ENCODE measurements around the gene BRINP1.

Gene BRINP1

DNA sequence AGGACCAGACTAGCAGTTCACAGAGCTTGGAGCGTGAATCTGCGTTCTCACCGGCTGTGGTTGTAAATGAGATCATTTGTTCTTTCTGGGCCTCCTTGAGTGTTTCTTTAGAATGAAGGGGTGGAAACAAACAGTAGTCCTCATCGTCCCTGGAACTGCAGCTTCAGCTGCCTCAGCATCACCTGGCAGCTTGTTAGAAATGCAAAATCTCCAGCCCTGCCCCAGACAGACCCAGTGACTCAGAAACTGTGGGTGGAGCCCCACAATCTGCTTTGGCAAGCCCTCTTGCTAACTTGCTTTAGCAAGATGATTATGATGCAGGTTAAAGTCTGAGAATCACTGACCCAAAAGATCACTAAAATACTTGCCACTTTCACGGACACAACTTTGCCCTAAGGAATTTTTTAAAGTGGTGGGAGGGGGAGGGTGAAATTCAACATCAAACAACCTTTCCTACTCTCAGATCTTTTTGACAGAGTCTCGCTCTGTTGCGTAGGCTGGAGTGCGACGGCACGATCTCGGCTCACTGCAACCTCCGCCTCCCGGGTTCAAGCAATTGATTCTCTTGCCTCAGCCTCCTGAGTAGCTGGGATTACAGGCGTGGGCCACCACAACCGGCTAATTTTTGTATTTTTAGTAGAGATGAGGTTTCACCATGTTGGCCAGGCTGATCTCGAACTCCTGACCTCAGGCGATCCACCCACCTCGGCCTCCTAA lies 86.0 kb downstream of the BRINP1 start:
- Histone ChIP-seq H3K36me3 (ENCODE audit: insufficient read depth, low read length) (no peaks in the 10 kb centered on the region), H3K9me3 (ENCODE audit: low read length) (no peaks in the 10 kb centered on the region), H2AFZ (ENCODE audit: low read depth, low read length) (no peak overlapping the region), H3K27me3 (ENCODE audit: insufficient read depth, low read length) (no peaks in the 10 kb centered on the region), H3K4me3 (ENCODE audit: low read length) (no peak overlapping the region), H3K4me1 (ENCODE audit: insufficient read depth, low read length) (no peaks in the 10 kb centered on the region)

DNA sequence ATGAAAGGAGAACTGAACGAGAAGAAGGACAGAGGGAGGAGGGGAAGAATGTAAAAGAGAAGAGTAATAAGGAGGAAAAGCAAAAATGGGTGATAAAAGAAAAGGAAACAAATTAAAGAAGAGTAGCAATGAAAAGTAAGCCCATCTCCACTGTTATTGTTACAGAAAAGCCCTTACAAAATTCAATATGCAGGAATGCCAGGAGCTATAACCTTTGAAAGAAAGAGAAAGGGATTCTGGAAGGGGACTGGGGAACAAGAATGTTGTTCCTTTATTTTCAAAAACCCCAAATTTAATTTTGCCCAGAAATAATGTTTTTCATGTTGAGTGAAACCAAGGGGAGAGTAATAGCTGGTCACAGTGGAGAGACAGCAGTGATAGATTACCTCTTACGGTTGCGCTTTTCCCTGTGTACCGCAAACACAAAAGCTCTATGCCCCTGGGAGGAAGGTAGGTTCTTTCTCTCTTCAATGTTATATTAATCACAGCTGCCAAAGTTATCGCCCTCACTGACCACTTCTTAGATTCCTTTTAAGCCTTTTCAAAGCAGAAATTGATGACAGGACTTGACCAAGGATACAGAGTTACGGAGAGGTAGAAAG lies 86.7 kb downstream of the BRINP1 start:
- Histone ChIP-seq H3K27me3 (ENCODE audit: insufficient read depth, low read length) (no peaks in the 10 kb centered on the region), H3K4me3 (ENCODE audit: low read length) (no peak overlapping the region), H3K36me3 (ENCODE audit: insufficient read depth, low read length) (no peaks in the 10 kb centered on the region), H2AFZ (ENCODE audit: low read depth, low read length) (no peak overlapping the region), H3K9me3 (ENCODE audit: low read length) (no peaks in the 10 kb centered on the region), H3K4me1 (ENCODE audit: insufficient read depth, low read length) (no peaks in the 10 kb centered on the region)

DNA sequence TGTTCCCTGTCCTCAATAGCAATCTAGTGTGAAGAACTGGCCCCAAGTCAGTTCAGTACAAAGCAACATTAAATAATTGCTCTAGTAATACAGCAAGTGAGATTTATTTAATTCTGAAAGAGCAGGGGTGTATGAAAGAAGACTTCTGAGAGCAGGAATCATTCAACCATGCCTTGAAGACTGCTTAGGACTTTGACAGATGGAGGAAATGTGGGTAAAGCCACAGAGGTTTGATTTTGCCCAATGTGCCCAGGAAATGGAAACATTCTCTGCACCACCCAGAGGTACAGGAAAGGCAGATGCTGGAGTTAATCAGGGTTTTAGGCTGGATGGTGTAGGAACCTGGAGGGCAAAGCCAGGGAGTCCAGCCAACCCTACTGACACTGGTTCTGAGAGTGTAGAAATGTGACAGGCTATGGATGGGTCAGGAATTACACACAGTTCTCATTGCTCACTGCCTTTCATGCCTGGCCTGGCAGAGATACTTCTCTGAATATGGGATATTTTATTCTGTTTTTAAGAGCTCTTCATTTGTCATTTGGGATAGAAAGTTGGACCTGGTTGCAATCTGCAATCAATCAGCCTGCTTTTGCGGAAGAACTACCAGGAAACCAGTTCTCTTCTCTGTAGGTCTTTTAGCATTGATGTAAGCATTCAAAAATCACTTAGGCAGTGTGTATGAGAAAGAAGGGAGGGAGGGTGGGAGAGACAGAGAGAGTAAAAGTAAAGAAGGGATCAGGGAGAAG lies 88.3 kb downstream of the BRINP1 start:
- no peak overlapping the region for H2AFZ ChIP-seq (ENCODE audit: low read depth, low read length)
- H3K36me3 ChIP-seq (ENCODE audit: insufficient read depth, low read length) = no peaks in the 10 kb centered on the region
- no peaks in the 10 kb centered on the region for H3K27me3 ChIP-seq (ENCODE audit: insufficient read depth, low read length)
- no peak overlapping the region for H3K4me3 ChIP-seq (ENCODE audit: low read length)
- no peaks in the 10 kb centered on the region for H3K9me3 ChIP-seq (ENCODE audit: low read length)
- no peaks in the 10 kb centered on the region for H3K4me1 ChIP-seq (ENCODE audit: insufficient read depth, low read length)

DNA sequence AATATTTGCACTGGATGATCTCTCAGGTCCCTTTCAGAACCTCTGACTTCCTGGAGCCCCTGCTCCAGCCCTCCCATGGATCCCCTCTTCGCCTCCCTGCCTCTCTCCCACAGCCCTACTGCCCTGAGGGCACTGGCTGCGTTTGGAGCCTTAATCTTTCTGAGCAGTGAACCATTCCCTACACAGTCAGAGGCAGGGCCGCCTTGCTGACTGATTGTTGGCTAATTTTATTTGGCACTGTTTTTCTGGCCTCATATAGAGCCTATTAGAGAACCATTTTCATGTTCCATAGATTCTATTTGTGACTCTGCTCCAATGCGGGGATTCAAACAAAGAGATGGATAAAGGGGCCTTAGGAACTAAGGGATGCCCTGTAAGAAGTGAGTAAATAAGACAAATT lies 91.1 kb downstream of the BRINP1 start:
- no peak overlapping the region for H2AFZ ChIP-seq (ENCODE audit: low read depth, low read length)
- no peak overlapping the region for H3K4me3 ChIP-seq (ENCODE audit: low read length)
- H3K27me3 ChIP-seq (ENCODE audit: insufficient read depth, low read length) = no peaks in the 10 kb centered on the region
- H3K36me3 ChIP-seq (ENCODE audit: insufficient read depth, low read length) = no peaks in the 10 kb centered on the region
- H3K9me3 ChIP-seq (ENCODE audit: low read length) = no peaks in the 10 kb centered on the region
- H3K4me1 ChIP-seq (ENCODE audit: insufficient read depth, low read length) = no peaks in the 10 kb centered on the region

DNA sequence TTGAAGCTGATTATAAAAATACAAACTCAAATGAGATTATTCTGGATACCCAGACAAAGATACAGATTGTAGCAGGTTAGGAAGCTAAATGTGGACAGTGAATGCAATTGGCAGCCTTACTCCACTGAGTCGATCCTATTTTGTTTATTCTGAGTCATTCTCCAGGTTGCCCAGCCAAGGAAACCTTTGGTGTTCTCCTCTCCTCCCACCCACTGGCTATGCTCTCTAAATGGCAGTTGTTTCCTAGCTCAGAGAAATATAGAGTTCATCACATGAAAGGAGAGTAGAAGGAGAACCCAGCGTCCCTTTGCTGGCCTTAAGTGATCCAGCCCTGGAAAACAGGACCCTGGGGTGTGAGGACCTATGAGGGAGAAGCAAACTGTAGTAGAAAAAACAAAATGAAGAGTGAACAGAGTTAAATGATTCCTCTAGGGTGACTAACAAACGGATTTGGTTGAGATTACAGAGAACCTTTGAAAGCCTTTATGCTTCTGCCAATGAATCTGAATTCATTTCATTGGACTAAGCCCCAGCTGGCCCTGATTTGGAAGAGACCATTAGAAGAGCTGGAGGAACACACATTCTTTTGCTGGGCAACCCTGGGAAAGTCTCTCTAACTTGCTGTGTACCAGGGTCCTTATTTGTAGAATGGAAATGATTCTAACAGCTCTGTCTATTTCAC lies 95.1 kb downstream of the BRINP1 start:
- Histone ChIP-seq H2AFZ (ENCODE audit: low read depth, low read length) (no peak overlapping the region), H3K27me3 (ENCODE audit: insufficient read depth, low read length) (no peaks in the 10 kb centered on the region), H3K36me3 (ENCODE audit: insufficient read depth, low read length) (no peaks in the 10 kb centered on the region), H3K9me3 (ENCODE audit: low read length) (no peaks in the 10 kb centered on the region), H3K4me1 (ENCODE audit: insufficient read depth, low read length) (no peaks in the 10 kb centered on the region), H3K4me3 (ENCODE audit: low read length) (no peak overlapping the region)

DNA sequence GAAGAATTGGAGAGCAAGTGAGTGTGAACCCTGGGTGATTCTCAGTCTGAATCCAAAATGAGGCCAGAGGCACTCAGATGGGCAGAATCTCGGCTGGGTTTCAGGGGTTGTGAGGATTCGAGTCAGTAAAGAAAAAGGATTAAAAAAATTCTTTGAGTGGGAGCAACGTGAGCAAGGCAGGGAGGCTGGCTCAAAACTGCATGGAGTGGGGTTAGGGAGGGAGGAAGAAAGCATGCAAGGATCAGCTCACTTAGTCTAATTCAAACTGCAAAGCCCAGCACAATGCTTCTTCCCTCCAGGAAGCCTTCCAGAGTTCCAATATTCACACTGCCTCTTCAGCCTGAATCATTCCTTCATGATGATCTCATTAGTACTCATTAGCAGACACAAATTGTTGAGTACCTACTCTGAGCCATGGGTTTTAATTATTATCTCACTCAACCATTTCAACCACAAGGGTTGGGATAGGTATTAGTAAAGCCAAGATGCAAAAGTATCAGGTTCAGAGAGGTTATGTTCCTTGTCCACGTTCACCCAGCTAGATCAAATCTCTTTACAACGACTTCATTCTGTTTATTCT lies 95.8 kb downstream of the BRINP1 start:
- H3K27me3 ChIP-seq (ENCODE audit: insufficient read depth, low read length) = no peaks in the 10 kb centered on the region
- H2AFZ ChIP-seq (ENCODE audit: low read depth, low read length) = no peak overlapping the region
- H3K4me3 ChIP-seq (ENCODE audit: low read length) = no peak overlapping the region
- no peaks in the 10 kb centered on the region for H3K4me1 ChIP-seq (ENCODE audit: insufficient read depth, low read length)
- H3K36me3 ChIP-seq (ENCODE audit: insufficient read depth, low read length) = no peaks in the 10 kb centered on the region
- no peaks in the 10 kb centered on the region for H3K9me3 ChIP-seq (ENCODE audit: low read length)

DNA sequence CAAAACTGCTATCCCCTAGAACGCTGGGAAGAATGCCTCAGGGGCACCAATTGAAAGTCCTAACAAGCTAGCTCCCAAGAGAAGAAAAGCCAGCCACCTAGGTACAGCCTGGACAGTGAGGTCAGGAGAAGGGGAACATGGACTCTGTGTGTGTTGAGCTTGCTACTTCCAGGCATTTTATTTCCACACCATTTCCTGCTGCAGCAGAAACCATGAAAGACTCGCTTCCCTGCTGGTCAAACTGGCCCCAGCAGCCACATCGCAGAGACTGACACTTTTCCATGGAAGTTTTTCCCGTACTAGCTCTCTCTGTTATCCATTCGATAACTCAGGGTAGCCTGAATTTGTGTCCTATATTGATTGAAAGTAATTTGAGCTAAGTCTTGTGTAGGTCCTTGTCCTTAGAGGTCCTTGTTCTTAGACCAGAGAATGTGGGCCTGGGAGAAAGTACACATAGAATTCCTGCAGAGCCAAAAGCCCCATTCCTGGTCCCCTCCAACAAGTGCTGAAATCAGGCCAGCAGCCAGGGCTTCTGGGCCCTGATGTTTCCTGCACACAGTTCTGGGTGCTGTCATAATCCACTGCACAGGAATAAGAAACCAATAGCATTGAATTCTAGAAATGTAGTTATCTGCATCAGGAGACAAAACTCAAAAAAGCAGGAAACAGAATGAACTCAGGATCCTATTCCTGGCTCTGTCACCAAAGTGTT lies 96.6 kb downstream of the BRINP1 start:
- Histone ChIP-seq H3K27me3 (ENCODE audit: insufficient read depth, low read length) (no peaks in the 10 kb centered on the region), H3K4me1 (ENCODE audit: insufficient read depth, low read length) (no peaks in the 10 kb centered on the region), H3K9me3 (ENCODE audit: low read length) (no peaks in the 10 kb centered on the region), H3K4me3 (ENCODE audit: low read length) (no peak overlapping the region), H2AFZ (ENCODE audit: low read depth, low read length) (no peak overlapping the region), H3K36me3 (ENCODE audit: insufficient read depth, low read length) (no peaks in the 10 kb centered on the region)

DNA sequence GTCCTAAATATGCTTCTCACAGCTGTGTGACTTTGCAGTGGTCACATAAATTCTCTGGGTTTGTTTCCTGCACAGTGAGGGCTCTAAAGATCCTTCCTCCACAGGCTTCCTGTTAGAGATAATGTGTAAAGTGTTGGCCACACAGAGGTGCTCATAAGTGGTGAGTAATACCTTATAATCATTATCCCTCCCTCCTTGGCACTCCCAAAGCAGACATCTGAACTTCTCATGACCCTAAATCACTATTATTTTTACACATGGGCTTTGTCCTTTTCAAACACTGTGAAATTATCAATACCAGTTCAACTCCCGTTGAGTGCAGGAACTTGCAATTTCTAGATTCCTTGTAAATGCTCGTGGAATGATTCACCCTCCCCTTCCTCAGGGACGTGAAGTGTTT lies 100.2 kb downstream of the BRINP1 start:
- Histone ChIP-seq H3K4me3 (ENCODE audit: low read length) (no peak overlapping the region), H3K36me3 (ENCODE audit: insufficient read depth, low read length) (no peaks in the 10 kb centered on the region), H3K4me1 (ENCODE audit: insufficient read depth, low read length) (no peaks in the 10 kb centered on the region), H3K9me3 (ENCODE audit: low read length) (no peaks in the 10 kb centered on the region), H3K27me3 (ENCODE audit: insufficient read depth, low read length) (no peaks in the 10 kb centered on the region), H2AFZ (ENCODE audit: low read depth, low read length) (no peak overlapping the region)

DNA sequence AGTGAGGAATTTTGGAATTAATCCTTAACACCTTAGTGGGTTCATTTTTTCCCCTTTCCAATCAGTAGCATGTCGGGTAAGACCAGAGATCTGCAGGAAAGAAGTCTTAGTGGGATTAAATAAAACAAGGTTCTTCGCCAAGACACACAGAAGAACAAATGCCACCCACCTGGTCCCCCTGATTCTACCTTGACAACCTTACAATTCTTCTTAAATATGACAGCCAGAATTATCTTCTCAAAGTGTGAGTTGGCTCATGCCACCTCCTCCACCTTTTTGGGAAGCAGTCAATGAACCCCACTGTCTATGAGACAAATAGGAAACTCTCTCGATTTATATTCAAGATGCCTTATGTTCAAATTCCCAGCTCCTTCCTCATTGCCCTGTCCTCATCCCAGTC lies 105.1 kb downstream of the BRINP1 start:
- Histone ChIP-seq H3K36me3 (ENCODE audit: insufficient read depth, low read length) (no peaks in the 10 kb centered on the region), H3K4me1 (ENCODE audit: insufficient read depth, low read length) (no peaks in the 10 kb centered on the region), H3K27me3 (ENCODE audit: insufficient read depth, low read length) (no peaks in the 10 kb centered on the region), H3K9me3 (ENCODE audit: low read length) (no peaks in the 10 kb centered on the region), H2AFZ (ENCODE audit: low read depth, low read length) (no peak overlapping the region), H3K4me3 (ENCODE audit: low read length) (no peak overlapping the region)

DNA sequence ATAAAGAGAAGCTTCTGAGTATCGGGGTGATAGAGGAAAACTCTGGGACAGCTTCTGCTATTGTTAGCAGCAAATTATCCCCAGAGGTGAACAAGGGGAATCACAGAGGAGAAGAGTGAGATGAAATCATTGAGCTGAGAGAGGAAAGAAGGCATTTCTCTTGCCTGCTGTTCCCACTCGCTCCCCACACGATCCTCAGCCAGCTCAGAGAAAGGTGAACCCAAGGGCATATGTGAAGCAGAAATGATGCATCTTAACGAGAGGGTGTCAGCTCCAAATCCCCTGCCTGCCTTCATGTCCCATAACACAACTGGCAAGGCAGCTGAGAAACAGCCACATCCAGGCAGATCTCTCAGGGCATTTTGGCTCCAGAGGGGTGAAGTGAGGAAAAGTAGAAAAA lies 111.6 kb downstream of the BRINP1 start:
- Histone ChIP-seq H3K9me3 (ENCODE audit: low read length) (no peaks in the 10 kb centered on the region), H2AFZ (ENCODE audit: low read depth, low read length) (no peak overlapping the region), H3K27me3 (ENCODE audit: insufficient read depth, low read length) (no peaks in the 10 kb centered on the region), H3K4me3 (ENCODE audit: low read length) (no peak overlapping the region), H3K36me3 (ENCODE audit: insufficient read depth, low read length) (no peaks in the 10 kb centered on the region), H3K4me1 (ENCODE audit: insufficient read depth, low read length) (no peaks in the 10 kb centered on the region)

DNA sequence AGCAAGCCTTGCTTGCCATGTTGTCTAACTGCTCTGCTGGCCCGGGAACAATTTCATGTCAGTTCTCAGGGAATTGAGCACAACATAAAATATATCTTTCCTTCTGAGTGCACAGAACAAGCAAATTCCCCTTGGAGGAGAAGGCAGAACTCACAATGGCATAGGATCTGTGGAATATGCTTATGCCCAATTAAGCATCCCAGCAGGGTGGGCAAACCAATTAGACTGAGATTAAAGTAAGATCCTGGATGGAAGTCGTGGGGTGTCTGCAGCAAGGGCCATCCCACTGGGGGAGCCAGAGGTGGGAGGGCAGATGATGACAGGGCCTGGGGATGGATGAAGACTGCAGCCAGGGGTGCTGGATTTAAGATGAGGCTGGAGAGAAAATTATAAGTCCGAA lies 114.1 kb downstream of the BRINP1 start:
- Histone ChIP-seq H3K36me3 (ENCODE audit: insufficient read depth, low read length) (no peaks in the 10 kb centered on the region), H3K4me3 (ENCODE audit: low read length) (no peak overlapping the region), H3K4me1 (ENCODE audit: insufficient read depth, low read length) (no peaks in the 10 kb centered on the region), H3K27me3 (ENCODE audit: insufficient read depth, low read length) (no peaks in the 10 kb centered on the region), H2AFZ (ENCODE audit: low read depth, low read length) (no peak overlapping the region), H3K9me3 (ENCODE audit: low read length) (no peaks in the 10 kb centered on the region)

DNA sequence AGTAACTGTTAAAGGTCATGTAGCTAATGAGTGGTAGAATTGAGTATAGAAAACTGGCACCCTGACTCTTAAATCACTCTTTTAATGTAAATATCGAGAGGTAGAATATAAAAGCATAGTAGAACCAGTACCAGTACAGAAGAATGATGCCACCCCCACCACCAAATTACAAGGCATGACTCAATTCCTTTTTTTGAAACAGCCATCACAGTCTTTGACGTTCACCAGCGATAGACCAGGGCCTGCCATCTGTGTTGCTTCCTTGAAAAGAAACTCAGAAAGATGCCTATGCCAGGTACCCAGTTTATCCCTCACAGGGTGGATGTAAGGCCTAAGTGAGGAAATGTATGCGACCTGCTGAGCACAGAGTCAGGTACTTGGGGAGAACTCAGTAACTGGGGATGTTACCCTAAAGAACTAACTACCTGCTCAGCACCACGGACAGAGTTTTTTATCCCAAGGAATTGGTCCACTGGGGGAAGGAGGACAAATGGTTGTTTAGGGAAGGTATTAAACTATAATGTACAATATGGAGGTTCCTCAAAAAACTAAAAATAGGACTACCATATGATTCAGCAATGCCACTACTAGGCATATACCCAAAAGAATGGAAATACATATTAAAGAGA lies 116.5 kb downstream of the BRINP1 start:
- no peaks in the 10 kb centered on the region for H3K9me3 ChIP-seq (ENCODE audit: low read length)
- H3K27me3 ChIP-seq (ENCODE audit: insufficient read depth, low read length) = no peaks in the 10 kb centered on the region
- H3K4me3 ChIP-seq (ENCODE audit: low read length) = no peak overlapping the region
- H2AFZ ChIP-seq (ENCODE audit: low read depth, low read length) = no peak overlapping the region
- H3K36me3 ChIP-seq (ENCODE audit: insufficient read depth, low read length) = no peaks in the 10 kb centered on the region
- H3K4me1 ChIP-seq (ENCODE audit: insufficient read depth, low read length) = no peaks in the 10 kb centered on the region

Measured in neuron (in vitro differentiated cells).